ENCODE data around the gene NUP205.

The NUP205 gene

GRCh38 chr7:135518748-135519147 is 39.0 kb upstream of the NUP205 start:
- no peak overlapping the region for H3K4me2 ChIP-seq (ENCODE audit: low read length)
- H3K27me3 ChIP-seq (ENCODE audit: insufficient read depth, low read length), result no peaks in the 10 kb centered on the region; the same call in 1 of the 2 replicates
- H3K9ac ChIP-seq (ENCODE audit: low read length), result no peak overlapping the region
- no peak overlapping the region for H3K4me3 ChIP-seq (ENCODE audit: low read depth, low read length, poor library complexity, severe bottlenecking)
- no peaks in the 10 kb centered on the region for H3F3A ChIP-seq (ENCODE audit: insufficient read depth, low read length)
- no peaks in the 10 kb centered on the region for H3K79me2 ChIP-seq (ENCODE audit: insufficient read depth, low read length)
- peaks cover 3% of the 10 kb centered on the region; the same call in 1 of the 2 replicates for H3K9me3 ChIP-seq (ENCODE audit: low read length)
- H2AFZ ChIP-seq (ENCODE audit: low read length), result no peak overlapping the region
- H3K9me2 ChIP-seq (ENCODE audit: low read depth, low read length), result no peaks in the 10 kb centered on the region
- no peaks in the 10 kb centered on the region for H4K20me1 ChIP-seq (ENCODE audit: insufficient read depth, low read length)
- no peaks in the 10 kb centered on the region for H3K36me3 ChIP-seq (ENCODE audit: insufficient read depth, low read length)
- no peak overlapping the region for H3K27ac ChIP-seq (ENCODE audit: low read depth, low read length, poor library complexity, severe bottlenecking)
- TF ChIP-seq CTCF (IDR thresholded peaks at IDR 0.05; ENCODE audit: low read length) (no peak), EZH2 (IDR thresholded peaks at IDR 0.05; ENCODE audit: borderline replicate concordance, low read length) (no peak)
- H3K4me1 ChIP-seq (ENCODE audit: insufficient read depth, low read length, severe bottlenecking), result peaks cover 11% of the 10 kb centered on the region

GRCh38 chr7:135519233-135519688 is 38.5 kb upstream of the NUP205 start:
- Histone ChIP-seq H3K36me3 (ENCODE audit: insufficient read depth, low read length) (no peaks in the 10 kb centered on the region), H4K20me1 (ENCODE audit: insufficient read depth, low read length) (no peaks in the 10 kb centered on the region), H2AFZ (ENCODE audit: low read length) (no peak overlapping the region), H3K27ac (ENCODE audit: low read depth, low read length, poor library complexity, severe bottlenecking) (peak overlapping the region; percentile 18), H3F3A (ENCODE audit: insufficient read depth, low read length) (no peaks in the 10 kb centered on the region), H3K4me2 (ENCODE audit: low read length) (peak overlapping the region; percentile 34; the same call in 1 of the 2 replicates), H3K79me2 (ENCODE audit: insufficient read depth, low read length) (no peaks in the 10 kb centered on the region), H3K9ac (ENCODE audit: low read length) (no peak overlapping the region), H3K9me3 (ENCODE audit: low read length) (peaks cover 3% of the 10 kb centered on the region; the same call in 1 of the 2 replicates), H3K4me1 (ENCODE audit: insufficient read depth, low read length, severe bottlenecking) (peaks cover 11% of the 10 kb centered on the region), H3K4me3 (ENCODE audit: low read depth, low read length, poor library complexity, severe bottlenecking) (no peak overlapping the region), H3K9me2 (ENCODE audit: low read depth, low read length) (no peaks in the 10 kb centered on the region), H3K27me3 (ENCODE audit: insufficient read depth, low read length) (no peaks in the 10 kb centered on the region; the same call in 1 of the 2 replicates)
- TF ChIP-seq EZH2 (IDR thresholded peaks at IDR 0.05; ENCODE audit: borderline replicate concordance, low read length), result no peak
- no peak for TF ChIP-seq CTCF (IDR thresholded peaks at IDR 0.05; ENCODE audit: low read length)

GRCh38 chr7:135519871-135520270 is 37.8 kb upstream of the NUP205 start:
- Histone ChIP-seq H3K4me3 (ENCODE audit: low read depth, low read length, poor library complexity, severe bottlenecking) (no peak overlapping the region), H2AFZ (ENCODE audit: low read length) (no peak overlapping the region), H3K9me3 (ENCODE audit: low read length) (peaks cover 3% of the 10 kb centered on the region; the same call in 1 of the 2 replicates)

More at GRCh38 chr7:135519871-135520270, 37.8 kb upstream of the NUP205 start:
- Histone ChIP-seq H3K27me3 (ENCODE audit: insufficient read depth, low read length) (no peaks in the 10 kb centered on the region; the same call in 1 of the 2 replicates), H3F3A (ENCODE audit: insufficient read depth, low read length) (no peaks in the 10 kb centered on the region), H3K4me1 (ENCODE audit: insufficient read depth, low read length, severe bottlenecking) (peaks cover 11% of the 10 kb centered on the region), H3K27ac (ENCODE audit: low read depth, low read length, poor library complexity, severe bottlenecking) (no peak overlapping the region), H3K36me3 (ENCODE audit: insufficient read depth, low read length) (no peaks in the 10 kb centered on the region), H3K9ac (ENCODE audit: low read length) (no peak overlapping the region), H4K20me1 (ENCODE audit: insufficient read depth, low read length) (no peaks in the 10 kb centered on the region), H3K4me2 (ENCODE audit: low read length) (peak overlapping the region; percentile 34; the same call in 1 of the 2 replicates), H3K79me2 (ENCODE audit: insufficient read depth, low read length) (no peaks in the 10 kb centered on the region), H3K9me2 (ENCODE audit: low read depth, low read length) (no peaks in the 10 kb centered on the region)
- no peak for TF ChIP-seq EZH2 (IDR thresholded peaks at IDR 0.05; ENCODE audit: borderline replicate concordance, low read length)
- TF ChIP-seq CTCF (IDR thresholded peaks at IDR 0.05; ENCODE audit: low read length), result no peak

Data from OCI-LY1 (cell line).